Measurements from ENCODE around the gene KLK12.
"Not testable (repeated sequence)": the region's sequence is repeated elsewhere in the genome, so short reads cannot be mapped to it uniquely, and the experiment has no call there.

The KLK12 gene

DNA sequence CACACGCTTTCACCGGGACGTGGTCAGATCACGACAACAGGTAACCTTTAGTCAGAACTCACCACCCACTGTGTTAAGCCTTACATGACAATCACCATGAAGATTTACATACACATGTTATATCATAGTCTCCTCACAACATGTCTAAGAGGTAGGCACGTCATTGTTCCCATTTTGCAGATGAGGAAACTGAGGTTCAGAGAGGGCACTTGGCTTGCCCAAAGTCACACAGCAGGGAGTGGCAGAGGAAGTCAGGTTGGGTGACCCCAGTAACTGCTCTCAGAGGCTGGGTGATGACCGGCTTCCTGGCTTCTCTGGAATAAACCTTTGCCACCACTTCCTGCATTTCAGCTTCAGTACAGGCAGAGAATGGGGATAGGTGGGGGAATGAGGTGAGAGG lies 20.6 kb downstream of the KLK12 start:
- no peak for DNase-seq

GRCh38 chr19:51012661-51013190 lies 22.1 kb downstream of the KLK12 start:
- DNase-seq = no peak

DNA sequence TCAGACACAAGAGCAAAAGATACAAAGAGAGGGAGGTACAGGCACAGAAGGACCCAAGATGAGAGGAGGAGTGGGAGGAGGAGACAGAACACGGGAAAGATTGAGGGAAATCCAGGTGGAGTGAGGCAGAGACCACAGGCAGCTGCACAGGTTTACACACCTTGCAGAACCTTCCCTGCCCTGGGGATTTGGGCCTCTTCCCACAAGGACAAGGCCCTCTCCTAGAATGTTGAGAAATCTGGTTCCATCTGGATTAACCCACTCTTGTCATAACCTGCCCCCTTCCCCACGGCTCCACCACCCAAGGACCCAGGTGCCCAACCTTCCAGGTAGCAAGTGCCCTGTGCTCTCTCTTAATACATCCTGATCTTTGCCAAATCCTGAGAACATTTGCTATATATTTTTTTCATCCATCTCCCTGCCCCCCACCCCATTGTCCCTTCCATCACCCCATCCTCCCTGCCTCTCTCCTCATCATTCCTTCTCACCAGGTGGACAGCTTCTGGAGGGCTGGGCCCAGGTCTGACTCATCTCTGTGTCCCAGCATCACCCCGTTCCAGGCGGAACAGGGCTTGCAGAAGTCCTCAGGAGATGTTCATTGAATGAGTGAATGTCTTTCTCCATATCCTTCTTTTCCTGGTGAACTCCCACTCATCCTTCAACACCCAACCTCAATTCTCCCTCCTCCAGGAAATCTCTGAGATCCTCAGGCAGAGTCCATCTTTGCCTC lies 24.6 kb downstream of the KLK12 start:
- DNase-seq = no peak

- no peak for DNase-seq
Measured at GRCh38 chr19:51009061-51009891, 25.5 kb downstream of the KLK12 start.

GRCh38 chr19:51007488-51007887 lies 27.3 kb downstream of the KLK12 start:
- DNase-seq = no peak

DNA sequence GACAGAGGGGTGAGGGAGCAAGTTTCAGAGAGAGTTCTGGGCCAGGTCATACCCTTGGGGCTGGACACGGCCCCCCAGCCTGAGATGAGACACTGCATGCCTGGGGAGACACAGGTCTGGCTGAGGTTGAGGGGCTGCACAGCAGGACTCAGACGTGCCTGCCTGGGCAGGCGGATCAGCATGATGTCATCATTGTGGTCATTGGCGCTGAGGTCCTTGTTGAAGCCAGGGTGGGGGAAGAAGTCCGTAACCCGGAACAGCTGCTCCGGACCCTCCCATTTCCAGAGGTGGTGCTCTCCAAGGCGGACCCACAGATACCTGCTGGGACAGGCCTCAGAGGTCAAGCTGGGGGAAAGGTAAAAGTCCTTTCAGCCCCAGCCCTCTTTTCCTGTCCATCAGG lies 28.4 kb downstream of the KLK12 start:
- no peak for DNase-seq

- DNase-seq = no peak
Measured at GRCh38 chr19:51005248-51005647, 29.6 kb downstream of the KLK12 start.

DNA sequence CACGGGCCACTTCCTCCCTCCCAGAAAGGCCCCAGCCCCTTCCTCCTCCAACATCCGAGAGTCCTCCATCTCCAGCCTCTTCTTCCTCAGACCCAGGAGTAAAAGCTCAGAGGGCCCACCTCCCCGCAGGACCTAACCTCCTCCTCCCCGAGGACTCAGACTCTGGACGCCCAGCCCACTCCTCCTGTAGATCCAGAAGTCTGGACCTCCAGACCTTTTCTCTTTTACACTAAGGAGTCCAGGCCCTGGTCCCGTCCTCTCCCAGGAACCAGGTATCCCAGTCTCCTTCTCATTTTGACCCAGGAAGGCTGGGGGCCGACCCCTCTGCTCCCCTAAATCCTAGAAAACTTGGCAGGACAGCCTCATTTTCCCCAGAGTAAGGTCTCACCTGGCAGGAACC lies 31.5 kb downstream of the KLK12 start:
- no peak for DNase-seq

DNA sequence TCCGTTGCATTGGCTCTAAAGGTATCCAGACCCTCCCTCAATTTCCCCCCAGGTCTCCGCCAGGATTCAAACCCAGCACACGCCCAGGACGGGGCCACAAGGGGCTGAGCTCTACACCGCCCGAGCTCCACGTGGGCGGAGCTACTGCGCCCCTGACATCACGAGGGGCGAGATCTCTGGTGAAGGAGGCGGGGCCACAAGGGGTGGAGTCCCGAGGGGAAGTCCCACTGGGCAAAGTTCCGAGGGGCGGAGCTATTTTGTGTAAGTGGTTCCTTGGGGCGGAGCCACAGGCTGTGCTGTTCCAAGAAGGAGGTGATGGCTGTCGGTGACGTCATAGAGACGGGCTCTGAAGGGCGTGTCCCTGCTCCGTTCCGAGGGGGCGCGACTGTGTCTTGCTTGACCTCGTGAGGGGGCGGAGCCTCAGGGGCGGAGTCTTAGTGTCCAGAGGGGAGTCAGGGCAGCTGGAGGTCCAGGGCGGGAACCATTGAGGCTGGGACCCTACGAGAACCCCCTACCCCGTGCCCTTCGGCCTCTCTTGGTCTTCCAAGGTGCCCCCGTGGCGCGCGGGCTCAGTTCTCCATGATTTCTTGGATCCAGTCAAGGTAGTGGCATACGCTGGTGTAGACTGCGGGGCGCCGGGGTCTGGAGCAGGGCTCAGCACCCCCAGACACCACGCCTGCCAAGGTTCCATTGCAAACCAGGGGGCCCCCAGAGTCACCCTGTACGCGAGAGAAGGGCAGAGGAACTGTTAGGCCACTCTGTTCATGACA lies 32.1 kb downstream of the KLK12 start:
- DNase-seq = no peak

GRCh38 chr19:51002089-51002532 lies 32.7 kb downstream of the KLK12 start:
- no peak for DNase-seq

GRCh38 chr19:51001515-51001914 lies 33.3 kb downstream of the KLK12 start, which contains the start of gene KLK8:
TSS of gene KLK8 (minus strand) at chr19:51001604. CDS start at chr19:51001167, 437 bp downstream.
- DNase-seq = no peak

DNA sequence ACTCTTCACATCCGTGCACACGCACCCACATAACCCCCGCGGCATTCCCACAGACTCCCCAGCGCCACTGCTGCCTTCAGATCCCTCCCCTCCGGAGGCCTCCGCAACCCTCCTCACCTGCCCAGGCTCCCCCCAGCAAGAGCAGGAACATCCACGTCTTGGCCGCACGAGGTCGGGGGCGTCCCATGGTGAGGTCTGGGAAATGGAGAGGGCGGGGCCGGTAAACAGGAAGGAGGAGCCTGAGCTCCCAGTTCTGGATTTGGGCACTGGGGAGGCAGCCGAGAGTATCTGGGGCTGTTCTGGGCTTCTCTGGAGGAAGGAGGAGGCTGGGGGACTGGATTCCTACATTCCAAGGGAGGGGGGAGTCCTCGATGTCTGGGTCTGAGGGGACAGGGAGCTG lies 33.8 kb downstream of the KLK12 start:
- no peak for DNase-seq

DNA sequence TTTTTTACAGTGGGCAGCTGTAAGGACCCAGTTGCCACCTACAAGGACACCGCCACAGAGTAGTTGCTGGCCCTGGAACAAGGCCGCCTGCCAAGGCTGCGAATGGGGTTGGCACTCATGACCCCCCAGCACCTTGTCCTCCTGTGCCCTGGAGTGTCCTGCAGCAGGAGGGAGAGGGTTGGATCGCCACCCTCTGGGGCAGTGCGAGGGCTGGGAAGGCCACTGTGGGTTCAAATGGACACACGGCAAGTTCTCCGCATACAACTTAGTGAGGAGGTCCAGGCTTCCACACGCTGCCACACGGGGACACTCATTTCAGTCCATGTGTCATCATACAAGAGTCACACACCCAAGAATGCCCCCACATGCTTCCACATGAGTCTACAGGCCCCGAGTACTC lies 34.4 kb downstream of the KLK12 start:
- no peak for DNase-seq

DNA sequence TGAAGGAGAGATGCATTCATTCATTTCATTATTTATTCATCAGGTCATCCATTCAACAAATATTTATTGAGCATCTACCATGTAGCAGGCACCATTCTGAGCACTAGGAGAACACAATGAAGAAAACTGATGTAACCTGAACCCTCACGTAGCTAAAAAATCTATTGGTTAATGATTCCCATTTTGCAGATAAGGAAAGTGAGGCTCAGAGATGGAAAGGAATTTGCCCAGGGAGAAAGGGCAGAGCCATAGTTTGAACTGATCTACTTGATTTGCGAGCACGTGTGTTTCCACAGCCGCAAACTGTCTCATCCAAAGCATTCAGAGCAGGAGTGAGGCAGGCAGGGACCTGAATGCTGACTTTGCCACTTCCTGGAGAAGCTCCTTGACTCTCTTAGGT lies 36.1 kb downstream of the KLK12 start:
- DNase-seq = no peak

GRCh38 chr19:50998061-50998460 lies 36.7 kb downstream of the KLK12 start:
- no peak for DNase-seq

DNA sequence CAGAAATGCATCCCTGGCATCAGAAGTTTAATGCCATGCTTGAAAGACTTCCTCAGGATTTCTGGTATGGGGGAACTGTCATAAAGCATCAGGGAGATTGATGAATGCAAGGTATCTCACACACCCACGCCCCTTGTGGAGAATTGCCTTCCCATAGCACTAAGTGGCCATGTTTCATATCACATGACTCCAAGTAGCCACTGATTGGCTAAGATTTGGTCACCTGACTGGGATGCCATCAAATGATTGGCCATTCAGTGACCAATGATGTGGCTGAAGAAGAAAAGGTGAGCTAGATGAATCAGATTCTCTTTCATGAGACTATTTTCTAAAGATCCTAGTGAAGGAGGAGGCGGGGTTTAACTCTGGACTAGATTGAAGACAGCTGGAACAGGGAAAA lies 40.7 kb downstream of the KLK12 start:
- DNase-seq = no peak

- no peak for DNase-seq
Measured at GRCh38 chr19:50992666-50993035, 42.2 kb downstream of the KLK12 start.

DNA sequence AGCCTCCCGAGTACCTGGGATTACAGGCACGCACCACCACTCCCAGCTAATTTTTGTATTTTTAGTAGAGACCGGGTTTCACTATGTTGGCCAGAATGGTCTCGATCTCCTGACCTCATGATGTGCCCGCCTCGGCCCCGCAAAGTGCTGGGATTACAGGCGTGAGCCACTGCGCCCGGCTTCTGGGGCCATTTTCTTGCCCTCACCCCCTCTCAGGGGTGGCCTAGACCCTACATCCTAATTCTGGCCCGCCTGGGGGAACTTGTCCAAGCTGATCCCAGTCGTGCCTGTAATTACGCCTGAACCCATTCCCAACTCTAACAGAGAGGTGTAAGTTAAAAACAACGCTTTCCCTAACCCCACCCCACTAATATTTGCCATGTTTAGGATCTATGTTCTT lies 50.4 kb downstream of the KLK12 start:
- not testable (repeated sequence) for DNase-seq

- no peak for DNase-seq
Measured at GRCh38 chr19:50983625-50984292, 51.0 kb downstream of the KLK12 start, which contains the start of gene KLK7. TSS of gene KLK7 (minus strand) at chr19:50983917. CDS start at chr19:50982399, 1,518 bp downstream.

- DNase-seq = no peak
Measured at GRCh38 chr19:50982186-50982585, 52.6 kb downstream of the KLK12 start.

DNA sequence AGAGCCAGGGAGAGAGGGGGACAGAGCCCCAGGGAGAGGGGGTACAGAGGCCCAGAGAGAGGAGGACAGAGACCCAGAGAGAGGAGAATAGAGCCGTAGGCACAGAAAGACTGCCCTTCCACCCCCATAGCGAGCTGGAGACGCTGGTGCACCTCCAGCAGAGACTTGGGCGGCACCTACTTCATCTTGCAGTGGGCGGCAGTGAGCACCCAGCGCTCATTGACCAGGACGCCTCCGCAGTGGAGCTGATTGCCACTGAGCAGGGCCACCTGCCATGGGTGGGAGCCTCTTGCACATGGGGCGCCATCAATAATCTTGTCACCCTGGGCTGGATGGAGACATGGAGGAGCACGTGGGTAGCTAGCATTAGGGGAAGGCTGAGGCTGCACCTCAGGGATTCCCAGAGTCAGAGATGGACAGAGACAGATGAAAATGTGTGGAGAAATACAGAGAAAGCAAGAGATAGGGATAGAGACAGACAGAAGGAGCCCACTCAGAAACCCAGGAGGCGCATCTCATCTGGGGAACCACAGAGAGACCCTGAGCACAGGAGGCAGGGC lies 53.1 kb downstream of the KLK12 start:
- no peak for DNase-seq

GRCh38 chr19:50980208-50980607 lies 54.6 kb downstream of the KLK12 start:
- no peak for DNase-seq

All from COR-L47 (cell line).